ENCODE data around the gene RAB8A. TPM values are rescaled to one million over a fixed set of nuclear protein-coding genes. Genes with fewer than 3 reads are reported as not detected.

Gene RAB8A
- polyA plus RNA-seq, 3 donors, result 109 to 124 (median 114) TPM

GRCh38 chr19:16155128-16155527 lies 43.4 kb downstream of the RAB8A start:
- DNase-seq, result no peak
- peaks cover 3% of the 10 kb centered on the region for H4K20me1 ChIP-seq (ENCODE audit: insufficient read depth, low read length)
- no peak for TF ChIP-seq CTCF (IDR thresholded peaks at IDR 0.05)
- Mint-ChIP-seq H3K27me3 (ENCODE audit: low read depth in 3 of 3) (peaks cover 0 to 2% (median 0%) of the 10 kb centered on the region in 3 donors), H3K36me3 (peaks cover 56 to 79% of the 10 kb centered on the region in 2 donors), H3K4me1 (peaks cover 62% of the 10 kb centered on the region), H3K4me3 (no peak overlapping the region), H3K27ac (peak overlapping the region in 6 of 7 donors; percentile 13 to 85 (median 50)), H3K9me3 (peaks cover 0 to 3% (median 0%) of the 10 kb centered on the region in 7 donors)
- H2AFZ ChIP-seq (ENCODE audit: insufficient read depth, low read depth, low read length, poor library complexity, severe bottlenecking), result no peak overlapping the region
- intact Hi-C loops (cut with micrococcal nuclease), result no loop called here
- peaks cover 48 to 72% of the 10 kb centered on the region in 2 donors for H3K36me3 ChIP-seq (replicated peaks in 1 of 2; ENCODE audit: control insufficient read depth in 1 of 2, insufficient read depth in 2 of 2, low read length in 2 of 2)
- no peaks in the 10 kb centered on the region for H3K27me3 ChIP-seq (ENCODE audit: control insufficient read depth in 2 of 2, insufficient read depth in 2 of 2, low read length in 2 of 2)
- no peaks in the 10 kb centered on the region for H3K9me3 ChIP-seq (replicated peaks in 1 of 2; ENCODE audit: control insufficient read depth in 1 of 2, insufficient read depth in 1 of 2, low read length in 2 of 2)
- H3K79me2 ChIP-seq (ENCODE audit: insufficient read depth, low read length), result peaks cover 50% of the 10 kb centered on the region
- H3K27ac ChIP-seq (ENCODE audit: low read depth in 1 of 2, low read length in 2 of 2), result peak overlapping the region in 1 of 2 donors; percentile 28
- no CpG with 5 or more reads among the region's 1 CpG for WGBS (ENCODE audit: insufficient coverage)
- H3K4me2 ChIP-seq (replicated peaks; ENCODE audit: extremely low read depth, low read length, poor library complexity, severe bottlenecking), result no peak overlapping the region
- H3K9ac ChIP-seq (ENCODE audit: insufficient read depth, low read length, poor library complexity, severe bottlenecking), result no peak overlapping the region
- no peak overlapping the region for H3K4me3 ChIP-seq (replicated peaks in 1 of 3; ENCODE audit: low read depth in 2 of 3, low read length in 3 of 3)
- H3K4me1 ChIP-seq (ENCODE audit: control insufficient read depth in 1 of 2, insufficient read depth in 2 of 2, low read length in 2 of 2), result peaks cover 35 to 75% of the 10 kb centered on the region in 2 donors

- Mint-ChIP-seq H3K27me3 (ENCODE audit: low read depth in 3 of 3) (peaks cover 0 to 2% (median 0%) of the 10 kb centered on the region in 3 donors), H3K27ac (peak overlapping the region; percentile 56 to 88 (median 74)), H3K9me3 (peaks cover 0 to 3% (median 0%) of the 10 kb centered on the region in 7 donors), H3K4me1 (peaks cover 64% of the 10 kb centered on the region), H3K4me3 (no peak overlapping the region), H3K36me3 (peaks cover 52 to 63% of the 10 kb centered on the region in 2 donors)
- intact Hi-C loops (cut with micrococcal nuclease), result no loop called here
- Histone ChIP-seq H2AFZ (ENCODE audit: insufficient read depth, low read depth, low read length, poor library complexity, severe bottlenecking) (no peak overlapping the region), H3K4me2 (replicated peaks; ENCODE audit: extremely low read depth, low read length, poor library complexity, severe bottlenecking) (no peak overlapping the region), H3K36me3 (replicated peaks in 1 of 2; ENCODE audit: control insufficient read depth in 1 of 2, insufficient read depth in 2 of 2, low read length in 2 of 2) (peaks cover 48 to 63% of the 10 kb centered on the region in 2 donors), H3K4me3 (replicated peaks in 1 of 3; ENCODE audit: low read depth in 2 of 3, low read length in 3 of 3) (no peak overlapping the region), H3K79me2 (ENCODE audit: insufficient read depth, low read length) (peaks cover 32% of the 10 kb centered on the region), H3K9ac (ENCODE audit: insufficient read depth, low read length, poor library complexity, severe bottlenecking) (no peak overlapping the region), H3K27me3 (ENCODE audit: control insufficient read depth in 2 of 2, insufficient read depth in 2 of 2, low read length in 2 of 2) (no peaks in the 10 kb centered on the region), H3K27ac (ENCODE audit: low read depth in 1 of 2, low read length in 2 of 2) (peak overlapping the region; percentile 24 to 38), H3K9me3 (replicated peaks in 1 of 2; ENCODE audit: control insufficient read depth in 1 of 2, insufficient read depth in 1 of 2, low read length in 2 of 2) (no peaks in the 10 kb centered on the region), H3K4me1 (ENCODE audit: control insufficient read depth in 1 of 2, insufficient read depth in 2 of 2, low read length in 2 of 2) (peaks cover 22 to 70% of the 10 kb centered on the region in 2 donors), H4K20me1 (ENCODE audit: insufficient read depth, low read length) (peaks cover 3% of the 10 kb centered on the region)
- no peak for TF ChIP-seq CTCF (IDR thresholded peaks at IDR 0.05)
- 10% methylated on average over 2 of the region's 6 CpGs for WGBS (ENCODE audit: insufficient coverage)
- DNase-seq, result no peak
These were observed 45.2 kb downstream of the RAB8A start for GRCh38 chr19:16156904-16157303.
